Progenitor cell of endocrine pancreas (in vitro differentiated cells): ENCODE measurements around the gene TECPR2. TPM values are rescaled to one million over a fixed set of nuclear protein-coding genes. Genes with fewer than 3 reads are reported as not detected.
A peak's percentile ranks its signal among the peaks of the same experiment; 100 is the strongest.

Experiments
- DNase-seq: peaks from one replicate; pipeline ENCODE4 v3.0.0; 2021; ENCODE audit warnings: low spot score; ENCODE audit not compliant: unreplicated experiment
- H3K27ac Mint-ChIP-seq: 2 replicates; pipeline ENCODE4 v1.8.0; 2021; ENCODE audit warnings: mild to moderate bottlenecking, moderate library complexity, mixed read lengths
- H3K27me3 Mint-ChIP-seq: 2 replicates; pipeline ENCODE4 v1.8.0; 2021; ENCODE audit warnings: mixed read lengths
- H3K36me3 Mint-ChIP-seq: 2 replicates; pipeline ENCODE4 v1.8.0; 2022; ENCODE audit warnings: mixed read lengths; ENCODE audit not compliant: insufficient read depth
- H3K4me1 Mint-ChIP-seq: 2 replicates; pipeline ENCODE4 v1.8.0; 2021; ENCODE audit warnings: low read depth, mixed read lengths
- H3K4me3 Mint-ChIP-seq: 2 replicates; pipeline ENCODE4 v1.8.0; 2021; ENCODE audit warnings: low read depth, mild to moderate bottlenecking, moderate library complexity, mixed read lengths
- H3K9me3 Mint-ChIP-seq: 2 replicates; pipeline ENCODE4 v1.8.0; 2021; ENCODE audit warnings: low read depth, mixed read lengths
- total RNA-seq: library from RNA; stranded (reverse); gene quantifications from 2 replicates; pipeline ENCODE4 v1.2.1, GENCODE V29; 2021
- TF ChIP-seq, protein P1 (sequence below): fragments of 200-600 bp; sonication (generic); IDR thresholded peaks from one replicate; pipeline ENCODE4 v1.5.0; 2021; ENCODE audit warnings: antibody characterized with exemption, mild to moderate bottlenecking; ENCODE audit not compliant: unreplicated experiment

Gene TECPR2
- total RNA-seq, 1 donor from 2014 or later, result 34.2 TPM

DNA sequence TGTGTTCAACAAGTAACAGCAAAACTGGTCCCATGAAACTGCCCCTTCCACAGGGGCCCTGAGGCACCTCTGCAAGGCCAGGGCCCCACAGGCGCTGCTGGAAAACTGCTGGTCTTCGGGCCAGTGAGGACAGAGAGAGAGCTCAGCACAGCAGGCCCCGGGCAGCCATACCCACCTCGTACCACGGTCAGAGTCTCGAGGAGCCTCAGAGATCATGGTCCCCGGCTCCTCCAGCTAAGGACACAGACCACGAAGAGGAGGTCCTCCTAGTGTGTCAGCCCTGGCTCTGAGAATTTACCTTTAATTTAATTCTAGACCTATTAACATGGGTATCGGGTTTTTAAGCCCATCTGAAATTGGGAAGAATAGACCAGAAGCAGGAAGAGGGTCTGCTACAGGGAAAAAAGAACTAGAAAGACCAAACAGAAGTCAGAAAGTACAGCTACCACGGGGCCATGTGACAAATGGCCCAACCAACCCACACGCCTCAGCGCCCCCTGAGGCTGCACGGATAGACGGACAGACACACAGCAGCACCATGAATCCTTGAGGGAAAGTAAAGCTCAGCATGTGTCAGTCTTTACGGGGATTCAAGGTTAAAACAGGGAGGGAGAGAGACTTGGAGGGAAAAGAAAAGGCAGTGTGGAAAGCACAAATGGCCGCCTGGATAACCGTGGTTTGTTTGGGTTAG, 123.9 kb downstream of the TECPR2 start:
- no peaks in the 10 kb centered on the region for H3K4me1 Mint-ChIP-seq
- peaks cover 6% of the 10 kb centered on the region for H3K36me3 Mint-ChIP-seq
- H3K27ac Mint-ChIP-seq, result peak overlapping the region; percentile 9
- TF ChIP-seq, protein P1, sequence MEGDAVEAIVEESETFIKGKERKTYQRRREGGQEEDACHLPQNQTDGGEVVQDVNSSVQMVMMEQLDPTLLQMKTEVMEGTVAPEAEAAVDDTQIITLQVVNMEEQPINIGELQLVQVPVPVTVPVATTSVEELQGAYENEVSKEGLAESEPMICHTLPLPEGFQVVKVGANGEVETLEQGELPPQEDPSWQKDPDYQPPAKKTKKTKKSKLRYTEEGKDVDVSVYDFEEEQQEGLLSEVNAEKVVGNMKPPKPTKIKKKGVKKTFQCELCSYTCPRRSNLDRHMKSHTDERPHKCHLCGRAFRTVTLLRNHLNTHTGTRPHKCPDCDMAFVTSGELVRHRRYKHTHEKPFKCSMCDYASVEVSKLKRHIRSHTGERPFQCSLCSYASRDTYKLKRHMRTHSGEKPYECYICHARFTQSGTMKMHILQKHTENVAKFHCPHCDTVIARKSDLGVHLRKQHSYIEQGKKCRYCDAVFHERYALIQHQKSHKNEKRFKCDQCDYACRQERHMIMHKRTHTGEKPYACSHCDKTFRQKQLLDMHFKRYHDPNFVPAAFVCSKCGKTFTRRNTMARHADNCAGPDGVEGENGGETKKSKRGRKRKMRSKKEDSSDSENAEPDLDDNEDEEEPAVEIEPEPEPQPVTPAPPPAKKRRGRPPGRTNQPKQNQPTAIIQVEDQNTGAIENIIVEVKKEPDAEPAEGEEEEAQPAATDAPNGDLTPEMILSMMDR, result no peak
- DNase-seq, result no peak
- H3K27me3 Mint-ChIP-seq, result no peaks in the 10 kb centered on the region
- peaks cover 4% of the 10 kb centered on the region for H3K9me3 Mint-ChIP-seq
- H3K4me3 Mint-ChIP-seq, result no peak overlapping the region

DNA sequence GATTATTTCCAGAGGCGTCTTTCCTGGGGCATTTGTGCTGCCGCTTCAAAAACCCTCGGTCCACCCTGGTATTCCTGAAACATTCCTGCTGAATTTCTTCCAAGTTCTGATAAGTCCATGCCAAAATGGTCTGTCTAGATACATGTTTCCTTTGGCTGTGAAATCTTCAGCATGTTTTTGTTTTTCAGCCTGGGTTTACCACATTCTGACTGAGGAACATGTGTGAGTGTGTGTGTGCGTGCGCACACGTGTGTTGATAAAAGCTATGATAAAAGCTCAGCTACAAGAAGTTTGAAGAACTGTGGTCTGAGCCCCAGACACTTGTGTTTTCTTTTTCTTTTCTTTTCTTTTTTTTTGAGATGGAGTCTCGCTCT, 124.5 kb downstream of the TECPR2 start:
- H3K27ac Mint-ChIP-seq, result no peak overlapping the region
- H3K27me3 Mint-ChIP-seq, result no peaks in the 10 kb centered on the region
- peaks cover 6% of the 10 kb centered on the region for H3K36me3 Mint-ChIP-seq
- no peaks in the 10 kb centered on the region for H3K4me1 Mint-ChIP-seq
- DNase-seq, result no peak
- H3K4me3 Mint-ChIP-seq, result no peak overlapping the region
- peaks cover 4% of the 10 kb centered on the region for H3K9me3 Mint-ChIP-seq
- TF ChIP-seq, protein P1, result no peak

DNA sequence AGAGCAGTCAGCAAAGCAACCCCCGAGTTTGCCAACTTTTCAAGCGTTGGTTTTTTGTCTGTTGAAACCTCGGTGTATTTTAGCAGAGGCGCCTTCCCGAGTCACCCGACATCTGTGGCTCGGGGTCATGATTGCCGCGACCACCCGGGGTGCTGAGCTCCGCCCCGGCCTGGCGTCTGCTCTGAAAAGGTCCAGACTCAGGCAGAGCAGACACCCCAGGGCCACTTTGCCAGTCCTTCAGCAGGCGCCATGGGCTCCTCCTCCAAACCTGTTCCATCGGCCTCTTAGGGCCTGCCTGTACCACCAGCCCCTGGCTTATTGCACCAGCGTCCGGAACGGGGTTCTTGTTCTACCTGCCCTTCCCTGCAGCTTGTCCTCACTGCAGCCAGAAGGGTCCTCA, 127.7 kb downstream of the TECPR2 start:
- no peaks in the 10 kb centered on the region for H3K9me3 Mint-ChIP-seq
- H3K27me3 Mint-ChIP-seq, result no peaks in the 10 kb centered on the region
- H3K4me3 Mint-ChIP-seq, result no peak overlapping the region
- H3K27ac Mint-ChIP-seq, result no peak overlapping the region
- no peaks in the 10 kb centered on the region for H3K4me1 Mint-ChIP-seq
- peaks cover 2% of the 10 kb centered on the region for H3K36me3 Mint-ChIP-seq
- TF ChIP-seq, protein P1, result no peak
- no peak for DNase-seq

DNA sequence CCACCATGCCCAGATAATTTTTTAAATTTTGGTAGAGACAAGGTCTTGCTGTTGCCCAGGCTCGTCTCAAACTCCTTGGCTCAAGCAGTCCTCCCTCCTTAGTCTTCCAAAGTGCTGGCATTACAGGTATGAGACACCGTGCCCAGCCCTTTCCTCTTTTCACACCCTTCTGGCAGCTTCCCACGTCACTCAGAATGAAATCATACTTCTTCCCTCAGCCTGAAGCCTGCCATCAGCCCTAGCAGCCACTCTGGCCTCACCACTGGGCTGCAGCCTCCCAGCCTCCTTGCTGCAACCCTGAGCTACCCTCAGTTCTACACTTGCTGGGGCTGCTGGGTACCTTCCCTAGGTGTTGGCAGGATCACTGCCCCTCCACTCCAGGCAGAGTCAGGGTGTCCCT, 128.6 kb downstream of the TECPR2 start:
- H3K9me3 Mint-ChIP-seq, result no peaks in the 10 kb centered on the region
- TF ChIP-seq, protein P1, result no peak
- DNase-seq, result no peak
- no peak overlapping the region for H3K4me3 Mint-ChIP-seq
- H3K36me3 Mint-ChIP-seq, result peaks cover under 1% of the 10 kb centered on the region
- no peaks in the 10 kb centered on the region for H3K27me3 Mint-ChIP-seq
- no peaks in the 10 kb centered on the region for H3K4me1 Mint-ChIP-seq
- no peak overlapping the region for H3K27ac Mint-ChIP-seq

DNA sequence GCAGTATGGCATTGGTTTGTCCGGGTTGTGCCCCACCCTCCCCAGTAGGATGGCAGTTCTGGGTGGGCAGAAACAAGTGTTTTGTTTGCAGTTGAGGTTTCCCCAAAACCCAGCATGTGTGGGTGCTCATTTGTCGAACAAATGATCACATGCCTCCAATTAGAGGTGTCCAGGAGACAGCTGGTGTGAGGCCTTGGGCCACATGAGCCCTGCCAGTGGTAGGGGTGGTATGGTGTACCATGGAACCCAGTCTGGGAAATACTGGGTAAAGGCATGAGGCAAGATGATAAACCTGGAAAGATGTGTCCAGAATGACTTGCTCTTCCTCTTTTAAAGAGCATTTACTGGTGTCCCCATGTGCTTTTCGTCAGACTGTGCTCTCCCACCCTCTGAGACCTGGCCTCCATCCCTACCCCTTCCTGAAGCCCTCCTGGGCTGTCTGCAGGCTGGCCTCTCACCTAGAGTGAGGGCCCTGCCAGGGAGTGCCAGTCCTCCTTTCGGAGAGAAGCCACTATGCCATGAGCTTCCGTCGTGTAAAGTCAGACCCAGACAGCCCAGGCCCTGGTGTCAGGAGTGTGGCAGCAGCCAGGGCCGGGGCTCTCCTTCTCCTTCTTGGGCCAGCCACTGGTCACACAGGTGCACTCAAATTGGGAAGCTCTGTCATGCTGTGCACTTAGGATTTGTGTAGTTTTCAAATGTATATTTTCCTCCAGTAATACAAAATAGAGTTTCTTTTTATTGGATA, 129.2 kb downstream of the TECPR2 start:
- no peaks in the 10 kb centered on the region for H3K9me3 Mint-ChIP-seq

More for the DNA sequence above, 129.2 kb downstream of the TECPR2 start:
- Mint-ChIP-seq H3K27me3 (no peaks in the 10 kb centered on the region), H3K27ac (no peak overlapping the region), H3K36me3 (no peaks in the 10 kb centered on the region), H3K4me1 (no peaks in the 10 kb centered on the region), H3K4me3 (no peak overlapping the region)
- TF ChIP-seq, protein P1, result no peak
- no peak for DNase-seq
